Fibroblast of skin of right biceps (primary cell): ENCODE measurements around the gene SGMS1.
A peak's percentile ranks its signal among the peaks of the same experiment; 100 is the strongest.
"Not testable (repeated sequence)": the region's sequence is repeated elsewhere in the genome, so short reads cannot be mapped to it uniquely, and the experiment has no call there.

Experiments used
- DNase-seq: peaks from one replicate; pipeline ENCODE4 v3.0.0-alpha.2; 2013

Gene SGMS1

GRCh38 chr10:50501478-50501877 lies 122.3 kb downstream of the SGMS1 start:
- peak; percentile 48 for DNase-seq

DNA sequence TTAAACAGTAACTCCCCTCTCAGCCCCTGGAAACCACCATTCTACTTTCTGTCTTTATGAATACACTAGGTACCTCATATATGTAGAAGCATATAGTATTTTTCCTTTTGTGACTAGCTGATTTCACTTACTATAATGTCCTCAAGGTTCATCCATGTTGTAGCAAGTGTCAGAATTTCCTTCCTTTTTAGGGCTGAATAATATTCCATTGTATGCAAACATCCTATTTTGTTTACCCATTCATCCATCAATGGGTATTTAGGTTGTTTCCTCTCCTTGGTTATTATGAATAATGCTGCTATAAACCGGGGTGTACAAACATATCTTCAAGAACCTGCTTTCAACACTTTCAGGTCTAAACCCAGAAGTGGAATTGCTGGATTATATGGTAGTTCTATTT lies 125.3 kb downstream of the SGMS1 start:
- no peak for DNase-seq

- peak; percentile 82 for DNase-seq
Observed at GRCh38 chr10:50497758-50498157, 126.0 kb downstream of the SGMS1 start.

GRCh38 chr10:50496228-50496627 lies 127.5 kb downstream of the SGMS1 start:
- no peak for DNase-seq

- DNase-seq, result no peak
Observed at GRCh38 chr10:50490241-50490640, 133.5 kb downstream of the SGMS1 start.

DNA sequence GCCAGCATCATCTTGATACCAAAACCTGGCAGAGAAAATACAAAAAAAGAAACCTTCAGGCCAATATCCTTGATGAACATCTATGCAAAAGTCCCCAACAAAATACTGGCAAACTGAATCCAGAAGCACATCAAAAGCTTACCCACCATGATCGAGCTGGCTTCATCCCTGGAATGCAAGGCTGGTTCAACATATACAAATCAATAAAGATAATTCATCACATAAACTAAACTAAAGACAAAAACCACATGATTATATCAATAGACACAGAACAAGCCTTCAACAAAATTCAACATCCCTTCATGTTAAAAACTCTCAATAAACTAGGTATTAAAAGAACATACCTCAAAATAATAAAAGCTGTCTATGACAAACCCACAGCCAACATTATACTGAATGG lies 139.2 kb downstream of the SGMS1 start:
- not testable (repeated sequence) for DNase-seq

GRCh38 chr10:50480054-50481007 lies 143.4 kb downstream of the SGMS1 start:
- DNase-seq, result no peak

- DNase-seq, result no peak
Observed at GRCh38 chr10:50477287-50478203, 146.2 kb downstream of the SGMS1 start.

GRCh38 chr10:50473756-50474155 lies 150.0 kb downstream of the SGMS1 start:
- no peak for DNase-seq

- no peak for DNase-seq
Observed at GRCh38 chr10:50472914-50473313, 150.8 kb downstream of the SGMS1 start.

DNA sequence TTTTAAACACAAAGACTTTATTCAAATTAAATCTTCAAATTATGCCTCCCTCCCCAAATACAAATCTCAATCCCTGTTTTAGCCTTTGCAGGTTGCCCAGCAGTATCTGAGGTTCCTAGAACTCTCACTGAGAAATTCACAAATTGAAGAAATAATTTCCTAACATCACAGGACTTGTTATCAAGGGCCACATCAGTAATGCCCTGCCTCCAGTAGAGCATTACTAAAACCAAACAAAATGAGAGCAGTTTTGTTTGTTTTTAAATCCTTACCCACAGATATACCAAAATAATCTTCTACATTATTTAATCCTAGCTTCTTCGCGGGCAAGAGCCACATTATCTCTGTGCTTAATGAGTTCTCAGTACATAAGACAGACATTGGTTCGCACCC lies 152.2 kb downstream of the SGMS1 start:
- no peak for DNase-seq

- peak; percentile 22 for DNase-seq
Observed at GRCh38 chr10:50470798-50471582, 152.8 kb downstream of the SGMS1 start.

DNA sequence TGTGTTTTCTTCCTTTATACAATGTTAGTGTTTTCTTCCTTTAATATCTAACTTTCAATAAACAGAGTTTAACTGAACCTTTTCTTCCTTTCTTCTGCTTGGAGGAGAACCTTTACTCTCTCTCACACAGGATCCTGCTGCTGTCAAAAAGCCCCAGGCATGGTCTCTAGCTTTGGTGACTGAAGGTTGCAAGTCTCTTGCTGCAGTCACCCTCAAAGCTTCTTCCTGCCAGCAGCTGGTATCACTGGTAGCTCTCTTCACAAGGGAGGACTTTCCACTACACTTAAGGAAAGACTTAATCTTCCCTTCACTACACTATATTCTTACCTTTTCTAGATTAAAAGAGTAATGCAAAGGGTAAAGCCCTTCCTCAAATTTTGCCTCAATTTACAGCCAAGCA lies 153.4 kb downstream of the SGMS1 start:
- no peak for DNase-seq

DNA sequence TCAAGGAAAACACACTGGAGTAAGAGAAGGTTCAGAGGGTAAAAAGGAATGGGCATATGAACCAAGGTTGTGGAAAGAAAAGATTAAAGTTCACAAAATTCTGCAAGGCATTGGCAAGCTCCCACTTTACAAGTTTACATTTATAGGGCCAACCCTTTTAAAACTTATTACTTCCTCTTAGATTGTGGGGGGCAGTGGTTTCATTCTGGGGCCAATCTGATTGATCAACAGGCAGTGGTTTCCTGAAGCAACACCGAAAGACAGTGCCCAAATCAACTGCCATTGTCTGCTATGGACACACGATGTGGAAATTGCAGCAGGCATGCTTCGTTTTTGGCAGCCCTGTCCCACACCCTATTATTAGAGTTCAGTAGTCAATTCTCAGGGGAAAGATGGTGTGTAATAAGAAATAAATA lies 154.0 kb downstream of the SGMS1 start:
- no peak for DNase-seq

- DNase-seq, result peak; percentile 56
Observed at GRCh38 chr10:50469288-50469687, 154.5 kb downstream of the SGMS1 start.

DNA sequence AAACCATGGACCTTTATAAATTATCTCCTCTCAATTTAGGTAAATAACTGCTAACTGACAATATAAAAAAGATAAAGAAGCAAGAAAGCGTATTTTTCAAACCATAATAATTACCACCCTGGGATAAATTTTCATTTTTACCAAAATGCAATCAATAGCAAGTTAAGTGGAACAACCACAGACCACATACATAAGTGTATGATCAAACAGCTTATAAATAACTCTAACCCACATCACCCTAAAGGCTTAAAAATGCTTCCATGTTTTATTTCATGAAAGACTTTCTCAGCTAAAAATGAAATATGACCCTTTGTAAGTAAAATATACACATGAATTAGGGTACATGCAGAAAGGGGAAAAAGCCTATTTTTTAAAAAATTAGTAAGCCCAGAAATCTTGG lies 156.5 kb downstream of the SGMS1 start:
- DNase-seq, result no peak

DNA sequence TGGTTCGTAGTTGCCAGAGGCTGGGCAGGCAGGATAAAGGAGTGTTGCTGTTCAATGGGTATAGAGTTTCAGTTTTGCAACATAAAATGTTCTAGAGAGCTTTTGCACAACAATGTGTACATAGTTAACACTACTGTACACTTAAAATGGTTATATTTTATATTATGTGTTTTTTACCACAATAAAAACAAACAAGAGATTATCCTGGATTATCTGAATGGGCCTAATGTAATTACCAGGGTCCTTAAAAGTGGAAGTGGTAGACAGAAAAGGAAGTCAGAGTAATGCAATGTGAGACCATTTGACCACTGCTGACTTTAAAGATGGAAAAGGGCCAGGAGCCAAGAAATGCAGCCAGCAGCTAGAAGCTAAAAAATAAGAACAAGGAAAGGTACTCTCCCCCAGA lies 159.7 kb downstream of the SGMS1 start:
- DNase-seq, result no peak

DNA sequence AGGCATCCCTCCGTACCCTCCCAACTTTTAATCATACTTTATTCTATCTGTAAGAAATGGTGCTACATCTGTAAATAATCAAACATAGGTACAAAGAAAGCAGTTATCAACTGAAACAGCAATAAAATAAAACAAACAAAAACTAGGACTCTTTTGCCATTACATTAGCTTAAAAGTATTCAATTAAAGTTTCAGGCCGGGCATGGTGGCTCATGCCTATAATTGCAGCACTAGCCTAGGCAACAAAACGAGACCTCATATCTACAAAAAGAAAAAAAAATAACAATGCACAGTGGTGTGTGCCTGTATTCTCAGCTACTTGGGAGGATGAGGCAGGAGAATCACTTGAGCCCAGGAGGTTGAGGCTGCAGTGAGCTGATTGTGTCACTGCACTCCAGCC lies 161.9 kb downstream of the SGMS1 start:
- DNase-seq, result no peak

DNA sequence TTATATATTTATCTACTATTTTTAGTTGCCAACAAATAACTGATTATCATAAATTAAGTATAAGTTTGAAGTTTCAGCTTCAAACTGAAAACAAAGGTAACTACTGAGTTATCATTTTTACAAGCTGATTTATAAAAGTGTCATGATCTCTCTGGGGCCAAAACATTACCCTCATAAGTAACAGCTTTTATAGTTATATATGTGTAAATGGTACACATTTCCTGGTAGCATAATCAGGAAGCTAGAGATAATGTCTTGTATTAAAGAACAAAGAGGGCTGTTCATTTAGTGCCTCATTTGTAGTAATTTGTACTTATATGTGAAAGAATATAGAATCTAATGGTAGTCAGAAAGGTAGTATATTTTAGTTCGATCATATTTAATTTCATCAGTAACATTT lies 162.6 kb downstream of the SGMS1 start:
- DNase-seq, result no peak

GRCh38 chr10:50456719-50457118 lies 167.0 kb downstream of the SGMS1 start:
- no peak for DNase-seq

GRCh38 chr10:50453940-50454339 lies 169.8 kb downstream of the SGMS1 start:
- DNase-seq, result no peak

- no peak for DNase-seq
Observed at GRCh38 chr10:50452603-50453002, 171.2 kb downstream of the SGMS1 start.

DNA sequence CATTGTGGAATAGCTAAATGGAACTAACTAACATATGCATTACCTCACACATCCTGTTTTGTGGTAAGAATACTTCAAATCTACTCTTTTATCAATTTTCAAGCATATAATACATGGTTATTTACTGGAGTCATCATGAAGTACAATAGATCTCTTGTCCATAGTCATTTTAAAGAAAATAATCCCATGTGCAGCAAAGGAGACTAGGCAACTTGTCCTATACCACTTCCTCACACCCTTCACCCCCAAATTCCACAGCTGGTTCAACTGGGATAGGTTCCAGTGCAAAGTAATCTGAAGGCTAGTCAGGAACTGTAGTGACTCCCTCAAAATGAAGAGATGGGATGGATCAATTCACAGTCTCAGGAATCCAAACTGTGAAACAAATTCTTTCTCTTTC lies 176.1 kb downstream of the SGMS1 start:
- DNase-seq, result no peak
